ENCODE results near the gene RANGAP1. TPM values are rescaled to one million over a fixed set of nuclear protein-coding genes. Genes with fewer than 3 reads are reported as not detected.

RANGAP1 gene
- total RNA-seq = 100 to 1,000 TPM in 1 of 5 experiments, 10 to 100 TPM in 4; 60.7 to 122 (median 72.4) TPM
- polyA plus RNA-seq = 10 to 100 TPM; 22.8 to 40.6 TPM
- 138 reads per million, percentile 89 among the genes with 10 or more reads in this experiment for total RNA-seq

DNA sequence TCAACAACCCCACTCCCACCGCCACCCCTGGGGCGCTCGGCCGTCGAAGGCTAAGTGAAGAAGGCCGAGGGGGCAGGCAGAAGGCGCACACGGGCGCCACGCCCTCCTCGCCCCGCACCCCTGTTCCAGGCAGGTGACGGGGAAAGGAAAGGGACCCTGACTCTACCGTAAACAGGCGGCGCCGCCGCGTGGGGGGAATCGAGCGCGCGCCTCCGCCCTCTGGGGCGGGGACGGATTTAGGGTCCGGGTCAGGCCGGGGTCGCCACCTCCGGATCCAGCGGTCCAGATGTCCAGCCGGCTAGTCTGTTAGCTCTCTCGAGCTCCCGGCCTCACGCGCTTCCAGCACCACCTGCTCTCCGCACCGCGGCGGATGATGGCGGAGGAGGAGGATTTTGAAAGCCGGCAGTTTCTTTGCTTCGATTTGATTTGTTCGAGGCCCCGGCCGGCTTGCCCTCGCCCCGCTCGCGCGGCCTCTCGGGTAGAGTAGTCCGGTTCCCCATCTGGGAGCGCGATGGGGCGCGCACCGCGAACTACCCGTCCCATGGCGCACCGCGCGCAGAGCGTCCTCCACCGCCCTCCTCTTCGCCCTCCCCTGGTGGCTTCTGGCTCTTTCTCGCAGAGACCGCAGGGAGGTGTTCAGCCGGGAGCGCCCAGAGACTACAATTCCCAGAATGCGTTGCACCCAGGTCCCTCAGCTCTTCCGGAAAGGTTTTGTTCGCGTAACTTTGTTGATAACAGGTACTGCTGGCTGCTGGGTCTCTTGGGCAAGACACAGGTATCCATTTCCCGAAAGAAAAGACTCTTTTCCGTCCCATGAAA, at the start of gene RANGAP1:
TSS of gene RANGAP1 (minus strand) at position 368 of the 819 bp plus-strand sequence. CDS start 5,143 bp downstream, outside the sequence.
- peaks cover 0 to 12% (median 8%) of the 10 kb centered on the region in 5 donors for H3K36me3 Mint-ChIP-seq
- H3K27me3 Mint-ChIP-seq = no peaks in the 10 kb centered on the region
- peaks cover 21 to 46% (median 42%) of the 10 kb centered on the region in 7 donors for H3K4me1 Mint-ChIP-seq
- CTCF ChIA-PET = interaction anchor here (0.7 to 1.7 kb wide), 3 partner anchors 15 to 794 kb away, joined by 3 to 7 read pairs (median 3); partner anchors contain the start of gene ZC3H7B
- Histone ChIP-seq H3K4me3 (ENCODE audit: low read length) (peak within 1 kb of the TSS; percentile 93), H3K27me3 (ENCODE audit: control insufficient read depth in 2 of 2, insufficient read depth in 2 of 2, low read length in 2 of 2) (no peaks in the 10 kb centered on the region), H3K4me1 (ENCODE audit: control insufficient read depth in 2 of 2, insufficient read depth in 2 of 2, low read length in 2 of 2) (peaks cover 10 to 15% of the 10 kb centered on the region in 2 donors), H3K36me3 (ENCODE audit: control insufficient read depth in 2 of 3, insufficient read depth in 3 of 3, low read length in 3 of 3) (peaks cover 0 to 12% (median 3%) of the 10 kb centered on the region in 3 experiments), H3K27ac (ENCODE audit: low read depth, low read length) (peak within 1 kb of the TSS; percentile 99), H3K9me3 (ENCODE audit: control insufficient read depth in 2 of 3, low read length in 3 of 3) (no peaks in the 10 kb centered on the region)
- intact Hi-C loops (cut with micrococcal nuclease) = loop anchor here (1.0 to 10.0 kb wide), 18 partner anchors 15 to 1761 kb away; partner anchors contain the start of genes DESI1 (in 2 of the 2), L3MBTL2 (in 2 of the 2), POLR3H (in 2 of the 2) and RBX1 (in 2 of the 2)
- H3K9me3 Mint-ChIP-seq = peaks cover 0 to 3% (median 0%) of the 10 kb centered on the region in 11 donors
- peak within 1 kb of the TSS; percentile 95 to 99 (median 98) for H3K27ac Mint-ChIP-seq
- peak within 1 kb of the TSS; percentile 90 to 99 (median 96) for H3K4me3 Mint-ChIP-seq
- DNase-seq (peak; percentile 95 to 99 (median 99)), ATAC-seq (peak; percentile 96)
- POLR2A ChIA-PET = interaction anchor here (0.6 to 3.7 kb wide), 24 partner anchors 8 to 1158 kb away, joined by 3 to 60 read pairs (median 6); partner anchors contain the start of genes ACO2, EP300, PHF5A and PMM1

GRCh38 chr22:41334951-41335635, 49.1 kb upstream of the RANGAP1 start:
- peak overlapping the region in 2 of 10 donors; percentile 49 to 52 for H3K4me3 Mint-ChIP-seq
- intact Hi-C loops (cut with micrococcal nuclease) = no loop called here
- peaks cover 8 to 26% (median 14%) of the 10 kb centered on the region in 7 donors for H3K4me1 Mint-ChIP-seq
- ATAC-seq = no peak
- Histone ChIP-seq H3K4me1 (ENCODE audit: control insufficient read depth in 2 of 2, insufficient read depth in 2 of 2, low read length in 2 of 2) (no peaks in the 10 kb centered on the region), H3K27me3 (ENCODE audit: control insufficient read depth in 2 of 2, insufficient read depth in 2 of 2, low read length in 2 of 2) (no peaks in the 10 kb centered on the region), H3K4me3 (ENCODE audit: low read length) (no peak overlapping the region), H3K36me3 (ENCODE audit: control insufficient read depth in 2 of 3, insufficient read depth in 3 of 3, low read length in 3 of 3) (peaks cover 0 to 69% (median 7%) of the 10 kb centered on the region in 3 experiments), H3K9me3 (ENCODE audit: control insufficient read depth in 2 of 3, low read length in 3 of 3) (no peaks in the 10 kb centered on the region), H3K27ac (ENCODE audit: low read depth, low read length) (no peak overlapping the region)
- peaks cover 0 to 19% (median 4%) of the 10 kb centered on the region in 5 donors for H3K36me3 Mint-ChIP-seq
- no peak for DNase-seq
- POLR2A ChIA-PET = no interaction called here
- H3K27ac Mint-ChIP-seq = peak overlapping the region in 4 of 9 donors; percentile 17 to 87 (median 78)
- no peaks in the 10 kb centered on the region for H3K9me3 Mint-ChIP-seq
- no peaks in the 10 kb centered on the region for H3K27me3 Mint-ChIP-seq
- CTCF ChIA-PET = no interaction called here

- no peak overlapping the region for H3K4me3 ChIP-seq (ENCODE audit: low read length)
- no peaks in the 10 kb centered on the region for H3K9me3 ChIP-seq (ENCODE audit: control insufficient read depth in 2 of 3, low read length in 3 of 3)
- no peaks in the 10 kb centered on the region for H3K4me1 ChIP-seq (ENCODE audit: control insufficient read depth in 2 of 2, insufficient read depth in 2 of 2, low read length in 2 of 2)
- ATAC-seq (no peak), DNase-seq (no peak)
- intact Hi-C loops (cut with micrococcal nuclease) = no loop called here
- Mint-ChIP-seq H3K4me1 (peaks cover 8 to 26% (median 14%) of the 10 kb centered on the region in 7 donors), H3K36me3 (peaks cover 0 to 19% (median 4%) of the 10 kb centered on the region in 5 donors), H3K27me3 (no peaks in the 10 kb centered on the region), H3K27ac (peak overlapping the region in 1 of 9 donors; percentile 13), H3K4me3 (no peak overlapping the region), H3K9me3 (no peaks in the 10 kb centered on the region)
- no peaks in the 10 kb centered on the region for H3K27me3 ChIP-seq (ENCODE audit: control insufficient read depth in 2 of 2, insufficient read depth in 2 of 2, low read length in 2 of 2)
- no peak overlapping the region for H3K27ac ChIP-seq (ENCODE audit: low read depth, low read length)
- POLR2A ChIA-PET = interaction anchor here (0.9 kb wide), 1 partner anchor 47 kb away, joined by 3 read pairs; no protein-coding TSS in a partner anchor
- CTCF ChIA-PET = no interaction called here
- peaks cover 0 to 66% (median 9%) of the 10 kb centered on the region in 3 experiments for H3K36me3 ChIP-seq (ENCODE audit: control insufficient read depth in 2 of 3, insufficient read depth in 3 of 3, low read length in 3 of 3)
Observed at GRCh38 chr22:41334215-41334614, 48.2 kb upstream of the RANGAP1 start.

DNA sequence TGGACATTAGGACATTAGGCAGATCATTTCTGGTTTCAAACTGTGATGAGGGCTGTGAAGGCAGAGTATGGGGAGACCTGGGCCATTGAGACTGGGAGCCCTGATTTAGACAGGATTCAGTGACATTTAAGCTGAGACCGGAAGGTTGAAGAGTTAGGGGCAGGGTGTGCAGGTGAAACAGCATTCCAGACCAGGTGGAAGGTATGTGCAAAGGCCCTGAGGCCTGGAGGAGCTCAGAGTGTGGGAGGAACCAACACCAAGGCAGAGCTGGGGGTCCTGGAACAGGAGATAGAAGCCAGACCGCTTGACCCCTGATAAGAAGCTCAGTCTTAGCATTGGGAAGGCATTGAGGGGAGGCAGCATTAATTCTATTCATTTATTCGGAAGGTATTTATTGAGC, 47.8 kb upstream of the RANGAP1 start:
- peaks cover 0 to 19% (median 4%) of the 10 kb centered on the region in 5 donors for H3K36me3 Mint-ChIP-seq
- CTCF ChIA-PET = no interaction called here

GRCh38 chr22:41332217-41332939, 46.4 kb upstream of the RANGAP1 start:
- ChIA-PET POLR2A (no interaction called here), CTCF (no interaction called here)
- H3K27ac Mint-ChIP-seq = no peak overlapping the region
- peaks cover under 1 to 20% (median 4%) of the 10 kb centered on the region in 5 donors for H3K36me3 Mint-ChIP-seq
- H3K27me3 Mint-ChIP-seq = no peaks in the 10 kb centered on the region
- Histone ChIP-seq H3K9me3 (ENCODE audit: control insufficient read depth in 2 of 3, low read length in 3 of 3) (no peaks in the 10 kb centered on the region), H3K27ac (ENCODE audit: low read depth, low read length) (no peak overlapping the region), H3K4me1 (ENCODE audit: control insufficient read depth in 2 of 2, insufficient read depth in 2 of 2, low read length in 2 of 2) (no peaks in the 10 kb centered on the region), H3K4me3 (ENCODE audit: low read length) (no peak overlapping the region), H3K36me3 (ENCODE audit: control insufficient read depth in 2 of 3, insufficient read depth in 3 of 3, low read length in 3 of 3) (peaks cover 0 to 66% (median 5%) of the 10 kb centered on the region in 3 experiments), H3K27me3 (ENCODE audit: control insufficient read depth in 2 of 2, insufficient read depth in 2 of 2, low read length in 2 of 2) (no peaks in the 10 kb centered on the region)
- DNase-seq (no peak), ATAC-seq (no peak)
- no peak overlapping the region for H3K4me3 Mint-ChIP-seq
- no peaks in the 10 kb centered on the region for H3K9me3 Mint-ChIP-seq
- H3K4me1 Mint-ChIP-seq = peaks cover 8 to 26% (median 14%) of the 10 kb centered on the region in 7 donors
- intact Hi-C loops (cut with micrococcal nuclease) = no loop called here

More for the DNA sequence above, 47.8 kb upstream of the RANGAP1 start:
- Histone ChIP-seq H3K9me3 (ENCODE audit: control insufficient read depth in 2 of 3, low read length in 3 of 3) (no peaks in the 10 kb centered on the region), H3K27ac (ENCODE audit: low read depth, low read length) (no peak overlapping the region), H3K27me3 (ENCODE audit: control insufficient read depth in 2 of 2, insufficient read depth in 2 of 2, low read length in 2 of 2) (no peaks in the 10 kb centered on the region), H3K36me3 (ENCODE audit: control insufficient read depth in 2 of 3, insufficient read depth in 3 of 3, low read length in 3 of 3) (peaks cover 0 to 62% (median 9%) of the 10 kb centered on the region in 3 experiments), H3K4me3 (ENCODE audit: low read length) (no peak overlapping the region), H3K4me1 (ENCODE audit: control insufficient read depth in 2 of 2, insufficient read depth in 2 of 2, low read length in 2 of 2) (no peaks in the 10 kb centered on the region)
- Mint-ChIP-seq H3K4me3 (no peak overlapping the region), H3K27ac (peak overlapping the region in 5 of 9 donors; percentile 13 to 63 (median 47)), H3K4me1 (peaks cover 8 to 26% (median 14%) of the 10 kb centered on the region in 7 donors), H3K9me3 (no peaks in the 10 kb centered on the region), H3K27me3 (no peaks in the 10 kb centered on the region)
- POLR2A ChIA-PET = interaction anchor here (0.7 to 0.9 kb wide), 2 partner anchors 47 to 354 kb away, joined by 3 read pairs; partner anchors contain the start of gene SNU13
- no peak for DNase-seq
- intact Hi-C loops (cut with micrococcal nuclease) = no loop called here
- no peak for ATAC-seq

- no peaks in the 10 kb centered on the region for H3K27me3 Mint-ChIP-seq
- Histone ChIP-seq H3K36me3 (ENCODE audit: control insufficient read depth in 2 of 3, insufficient read depth in 3 of 3, low read length in 3 of 3) (peaks cover 12 to 81% (median 17%) of the 10 kb centered on the region in 3 experiments), H3K27me3 (ENCODE audit: control insufficient read depth in 2 of 2, insufficient read depth in 2 of 2, low read length in 2 of 2) (no peaks in the 10 kb centered on the region), H3K27ac (ENCODE audit: low read depth, low read length) (no peak overlapping the region), H3K4me1 (ENCODE audit: control insufficient read depth in 2 of 2, insufficient read depth in 2 of 2, low read length in 2 of 2) (no peaks in the 10 kb centered on the region), H3K4me3 (ENCODE audit: low read length) (no peak overlapping the region), H3K9me3 (ENCODE audit: control insufficient read depth in 2 of 3, low read length in 3 of 3) (no peaks in the 10 kb centered on the region)
- no peak for DNase-seq
- ChIA-PET CTCF (no interaction called here), POLR2A (no interaction called here)
- peaks cover 0 to 12% (median 6%) of the 10 kb centered on the region in 7 donors for H3K4me1 Mint-ChIP-seq
- no peak overlapping the region for H3K4me3 Mint-ChIP-seq
- intact Hi-C loops (cut with micrococcal nuclease) = no loop called here
- no peak for ATAC-seq
- peaks cover 4 to 30% (median 8%) of the 10 kb centered on the region in 5 donors for H3K36me3 Mint-ChIP-seq
- no peaks in the 10 kb centered on the region for H3K9me3 Mint-ChIP-seq
- no peak overlapping the region for H3K27ac Mint-ChIP-seq
Observed at GRCh38 chr22:41330169-41330568, 44.2 kb upstream of the RANGAP1 start.

Measured in naive thymus-derived CD4-positive, alpha-beta T cell (primary cell).